AML-193 (cell line): Measurements from ENCODE around the gene HPS3.
A peak's percentile ranks its signal among the peaks of the same experiment; 100 is the strongest.
"Not testable (repeated sequence)": the region's sequence is repeated elsewhere in the genome, so short reads cannot be mapped to it uniquely, and the experiment has no call there.

Experiments
- DNase-seq, 2 experiments: peaks; one replicate each; lab custom pipeline; 2025; lab: John Stamatoyannopoulos, UW

Gene HPS3

DNA sequence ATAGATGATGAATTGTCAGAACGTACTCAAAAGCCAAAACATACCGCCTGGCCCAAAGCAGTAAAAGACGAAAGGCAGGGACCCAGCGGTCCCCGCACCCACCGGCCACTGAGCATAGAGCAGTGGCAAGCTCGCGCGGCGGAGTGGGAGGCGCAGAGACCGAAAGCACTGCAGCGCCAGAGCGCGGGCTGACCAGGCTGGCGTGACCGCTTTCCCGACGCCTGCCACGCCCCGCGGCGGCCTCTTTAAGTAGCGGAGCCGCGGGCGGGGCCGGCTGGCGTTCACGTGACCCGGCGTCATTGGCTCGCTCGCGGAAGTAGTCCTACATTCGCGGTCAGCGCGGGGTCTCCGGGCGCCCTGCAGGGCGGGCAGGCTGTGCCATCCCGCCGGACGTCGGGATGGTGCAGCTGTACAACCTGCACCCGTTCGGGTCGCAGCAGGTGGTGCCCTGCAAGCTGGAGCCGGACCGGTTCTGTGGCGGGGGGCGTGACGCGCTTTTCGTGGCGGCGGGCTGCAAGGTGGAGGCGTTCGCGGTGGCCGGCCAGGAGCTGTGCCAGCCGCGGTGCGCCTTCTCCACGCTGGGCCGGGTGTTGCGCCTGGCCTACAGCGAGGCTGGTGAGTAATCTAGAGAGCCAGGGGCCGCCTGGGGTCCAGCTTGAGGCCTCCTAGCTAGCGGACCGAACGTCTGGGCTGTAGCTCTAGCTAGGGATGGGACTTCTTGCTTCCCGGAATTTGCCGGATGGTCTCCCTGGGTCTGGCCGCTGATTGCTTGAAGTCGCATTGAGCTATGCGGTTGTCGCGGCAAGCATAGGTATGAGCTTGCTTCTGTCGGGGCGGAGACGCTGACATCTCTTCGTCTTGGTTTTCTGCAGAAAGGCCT is at the start of gene HPS3:
HPS3 (plus strand) TSS at position 313 of the 880 bp plus-strand sequence; CDS start at position 399, 86 bp downstream.
- peak; percentile 96 to 97 for DNase-seq

DNA sequence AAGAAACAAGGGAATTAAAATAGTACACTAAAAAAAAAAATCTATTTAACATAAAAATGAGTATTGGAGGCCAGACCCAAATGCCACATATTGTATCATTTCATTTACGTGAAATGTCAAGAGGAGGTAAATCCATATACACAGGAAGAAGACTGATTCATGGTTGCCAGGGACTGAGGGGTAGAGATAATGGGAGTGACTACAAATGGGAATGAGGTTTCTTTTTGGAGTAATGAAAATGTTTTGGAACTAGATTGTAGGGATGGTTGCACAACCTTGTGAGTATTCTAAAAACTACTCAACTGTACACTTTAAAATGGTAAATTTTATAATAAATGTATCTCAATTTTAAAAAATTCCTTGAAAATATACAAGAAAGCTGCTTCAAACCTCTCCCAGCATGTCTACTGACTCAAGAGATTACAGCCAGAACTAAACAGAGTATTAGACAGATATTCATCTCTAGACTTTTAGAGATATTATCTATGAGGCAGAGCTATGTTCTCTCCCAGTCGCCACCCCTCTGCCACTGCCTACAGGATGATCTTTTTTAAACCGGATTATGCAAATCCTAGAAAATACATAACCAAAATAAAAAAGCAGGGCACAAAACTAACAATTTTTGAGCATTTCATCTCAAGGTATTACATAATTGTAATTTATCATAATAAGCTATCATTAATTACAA is 49.3 kb upstream of the HPS3 start:
- no peak for DNase-seq

GRCh38 chr3:149080699-149081091 is 48.7 kb upstream of the HPS3 start:
- peak; percentile 74 to 84 for DNase-seq

GRCh38 chr3:149081772-149082171 is 47.7 kb upstream of the HPS3 start:
- DNase-seq, result no peak

- DNase-seq, result peak; percentile 48 to 65
These were observed 43.6 kb upstream of the HPS3 start for GRCh38 chr3:149085828-149086231.

GRCh38 chr3:149086232-149086988 is 43.0 kb upstream of the HPS3 start, which contains the start of gene HLTF:
Gene HLTF, minus strand, starts transcription at chr3:149086533. Its CDS starts 197 bp downstream, at chr3:149086336.
- DNase-seq, result peak; percentile 96 to 97

DNA sequence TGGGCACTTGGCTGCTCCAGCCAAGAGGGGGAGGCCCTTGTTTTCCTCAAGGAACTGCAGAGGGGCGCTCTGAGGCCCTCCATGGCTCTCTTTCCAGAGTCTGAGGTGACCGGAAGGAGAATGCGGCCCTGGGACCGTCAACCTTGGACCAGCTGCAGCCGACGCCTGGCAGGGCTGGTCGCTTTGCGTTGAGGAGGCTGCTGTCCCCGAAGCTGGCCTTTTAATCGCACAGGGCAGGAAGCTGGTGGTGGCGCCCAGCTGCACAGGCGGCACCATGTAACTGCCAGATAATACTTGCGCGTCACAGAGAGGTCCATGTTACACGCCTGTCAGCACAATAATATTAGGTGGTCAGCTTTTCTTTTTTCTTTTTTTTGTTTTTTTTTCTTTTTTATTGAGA is 42.2 kb upstream of the HPS3 start:
- no peak for DNase-seq

DNA sequence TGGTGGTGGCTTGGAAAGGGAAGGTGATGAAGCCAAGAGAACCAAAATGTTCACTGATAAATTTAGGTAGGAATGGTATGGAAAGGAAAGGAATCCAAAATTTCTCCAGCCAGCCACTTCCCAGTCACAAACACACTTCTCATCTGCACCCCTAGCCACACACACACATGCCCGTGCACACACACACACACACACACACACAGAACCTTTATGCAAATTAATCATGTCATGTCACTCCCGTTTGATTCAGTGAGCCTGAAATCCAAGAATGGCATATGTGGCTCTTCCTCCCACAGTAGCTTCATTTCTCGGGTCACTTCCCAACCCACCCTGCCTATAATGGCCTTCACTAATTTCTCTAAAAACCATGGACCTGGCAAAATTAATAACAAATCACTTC is 40.0 kb upstream of the HPS3 start:
- no peak for DNase-seq

- no peak for DNase-seq
These were observed 39.0 kb upstream of the HPS3 start for GRCh38 chr3:149090461-149090860.

GRCh38 chr3:149090907-149091306 is 38.5 kb upstream of the HPS3 start:
- no peak for DNase-seq

- DNase-seq, result no peak
These were observed 37.5 kb upstream of the HPS3 start for GRCh38 chr3:149091983-149092382.

DNA sequence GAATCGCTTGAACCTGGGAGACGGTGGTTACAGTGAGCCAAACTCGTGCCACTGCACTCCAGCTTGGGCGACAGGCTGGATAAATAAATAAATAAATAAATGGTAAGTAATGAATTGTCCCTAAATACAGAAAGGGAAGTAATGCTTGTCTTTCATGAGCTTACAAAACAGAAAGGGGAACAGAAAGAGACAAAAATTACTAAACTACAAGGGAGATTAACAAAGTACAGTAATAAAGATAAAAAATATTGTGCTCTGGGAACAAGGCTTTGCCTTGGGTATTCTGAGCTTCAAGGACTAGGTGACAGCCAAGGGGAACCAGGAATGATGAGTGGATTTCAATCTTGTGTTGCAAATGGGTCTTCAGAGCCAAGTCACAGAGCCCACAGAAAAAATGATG is 34.0 kb upstream of the HPS3 start:
- peak; percentile 46 to 50 for DNase-seq

DNA sequence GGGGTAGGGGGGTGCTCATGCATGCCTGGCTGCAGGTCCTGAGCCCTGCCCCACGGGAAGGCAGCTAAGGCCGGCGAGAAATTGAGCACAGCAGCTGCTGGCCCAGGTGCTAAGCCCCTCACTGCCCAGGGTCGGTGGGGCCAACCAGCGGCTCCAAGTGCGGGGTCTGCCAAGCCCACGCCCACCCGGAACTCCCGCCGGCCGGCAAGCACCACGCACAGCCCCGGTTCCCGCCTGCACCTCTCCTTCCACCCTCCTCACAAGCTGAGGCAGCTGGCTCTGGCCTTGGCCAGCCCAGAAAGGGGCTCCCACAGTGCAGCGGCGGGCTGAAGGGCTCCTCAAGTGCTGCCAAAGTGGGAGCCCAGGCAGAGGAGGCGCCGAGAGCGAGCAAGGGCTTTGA is 31.5 kb upstream of the HPS3 start:
- DNase-seq, result not testable (repeated sequence)

DNA sequence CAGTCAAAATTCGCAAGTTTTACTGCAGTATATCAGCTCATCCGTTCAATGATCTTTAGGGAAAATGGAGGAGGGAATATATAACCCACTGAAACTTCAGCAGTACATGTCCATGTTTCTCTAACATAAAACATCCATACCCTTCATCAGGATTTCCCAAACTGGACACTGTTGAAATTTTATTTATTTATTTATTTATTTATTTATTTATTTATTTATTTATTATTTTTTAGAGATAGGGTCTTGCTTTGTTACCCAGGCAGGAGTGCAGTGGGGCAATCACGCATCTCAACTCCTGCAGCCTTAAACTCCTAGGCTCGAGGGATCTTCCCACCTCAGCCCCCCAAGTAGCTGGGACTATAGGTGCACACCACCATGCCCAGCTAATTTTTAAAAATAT is 28.3 kb upstream of the HPS3 start:
- DNase-seq, result no peak

DNA sequence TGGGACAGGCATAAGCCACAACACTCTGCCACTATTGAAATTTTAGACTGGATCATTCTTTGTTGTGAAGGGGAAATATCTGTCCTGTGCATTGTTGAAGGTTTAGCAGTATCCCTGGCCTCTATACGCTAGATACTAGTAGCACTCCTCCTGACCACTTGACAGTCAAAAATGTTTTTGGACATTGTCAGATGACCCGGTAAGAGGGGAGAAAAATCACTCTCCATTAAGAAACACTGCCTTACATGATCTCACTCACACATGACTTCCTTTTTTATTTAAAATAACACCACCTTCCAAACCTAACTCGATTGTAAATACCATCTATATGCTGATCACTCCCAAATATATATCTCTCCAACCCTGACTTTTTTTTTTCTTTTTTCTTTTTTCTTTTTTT is 27.8 kb upstream of the HPS3 start:
- DNase-seq, result no peak

- DNase-seq, result no peak
These were observed 25.0 kb upstream of the HPS3 start for GRCh38 chr3:149104484-149104883.

GRCh38 chr3:149114458-149114857 is 15.0 kb upstream of the HPS3 start:
- DNase-seq, result no peak

DNA sequence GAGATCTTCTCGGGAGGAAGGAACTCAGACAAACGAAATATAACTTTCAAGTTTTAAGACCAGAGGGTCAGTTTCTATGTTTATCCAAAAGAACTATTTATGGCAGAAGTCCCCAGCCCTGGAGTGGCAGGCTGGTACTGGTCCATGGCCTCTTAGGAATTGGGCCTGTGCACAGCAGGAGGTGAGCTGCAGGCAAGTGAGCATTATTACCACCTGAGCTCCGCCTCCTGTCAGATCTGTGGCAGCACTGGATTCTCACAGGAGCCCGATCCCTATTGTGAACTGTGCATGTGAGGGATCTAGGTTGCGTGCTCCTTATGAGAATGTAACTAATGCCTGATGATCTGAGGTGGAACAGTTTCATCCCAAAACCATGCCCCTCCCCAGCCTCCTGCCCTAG is 14.3 kb upstream of the HPS3 start:
- DNase-seq, result no peak

GRCh38 chr3:149118724-149119123 is 10.7 kb upstream of the HPS3 start:
- DNase-seq, result no peak

DNA sequence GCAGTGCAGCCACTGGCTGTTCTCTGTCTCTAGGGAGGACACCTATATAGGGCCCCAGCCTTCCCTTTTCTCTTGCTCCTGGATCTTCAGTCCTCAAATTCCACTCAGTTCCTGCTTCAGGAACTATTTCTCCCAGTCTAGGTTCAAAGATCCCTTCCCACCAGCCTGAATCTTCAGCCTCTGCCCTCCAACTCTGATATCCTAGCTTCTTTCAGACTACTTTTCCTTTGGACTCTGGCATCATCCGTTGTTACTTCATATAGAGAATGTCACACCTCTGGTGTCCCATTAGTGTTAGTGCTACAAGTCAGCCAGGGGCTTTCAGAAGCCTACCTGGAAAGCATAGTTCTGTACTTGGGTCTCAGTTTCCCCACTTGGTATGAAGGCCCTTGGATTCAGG is 10.0 kb upstream of the HPS3 start:
- DNase-seq, result no peak

DNA sequence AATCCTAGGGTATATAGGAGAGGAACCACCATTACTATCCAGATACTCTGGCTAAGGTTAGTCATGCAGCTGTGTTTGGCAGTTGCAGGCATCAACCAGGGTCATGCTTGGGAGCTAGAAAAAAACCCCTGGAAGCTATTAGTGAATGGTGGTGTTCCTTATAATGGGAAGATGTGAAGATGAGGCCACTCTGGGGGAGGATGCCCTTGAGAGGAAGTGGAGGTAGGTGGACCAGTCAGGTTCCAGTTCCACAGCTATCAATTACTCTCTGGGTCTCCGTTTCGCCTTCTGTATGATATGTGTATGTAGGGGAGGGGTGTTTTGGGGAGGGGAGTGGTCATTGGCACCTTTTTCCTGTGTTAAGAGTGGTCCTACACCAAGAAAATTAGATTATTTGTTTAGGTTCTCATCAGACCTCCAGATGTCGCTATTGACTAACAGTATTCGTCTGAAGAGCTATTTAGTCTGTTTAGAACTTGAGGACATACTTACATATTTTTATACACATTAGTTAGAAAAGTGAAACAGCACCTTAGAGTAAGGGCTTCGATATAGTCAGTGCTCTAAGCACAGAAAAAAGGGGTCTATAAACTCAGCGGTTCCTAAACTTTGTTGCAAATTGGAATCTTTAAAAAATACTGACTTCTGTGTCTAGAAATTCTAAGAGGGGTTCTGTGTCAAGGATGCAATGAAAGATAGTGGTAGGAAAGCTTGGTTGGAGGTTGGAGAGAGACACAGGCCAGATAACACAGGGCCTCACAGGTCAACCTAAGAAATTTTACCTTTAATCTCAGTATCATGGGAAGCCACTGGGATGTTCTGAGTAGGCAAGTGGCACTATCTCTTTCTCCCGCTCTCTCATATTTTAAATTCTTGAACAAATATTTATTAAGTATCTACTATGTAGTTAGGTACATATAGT is 9.1 kb upstream of the HPS3 start:
- DNase-seq, result peak; percentile 80 to 84
